ENCODE measurements around the gene NFAM1. TPM values are rescaled to one million over a fixed set of nuclear protein-coding genes. Genes with fewer than 3 reads are reported as not detected.

Gene NFAM1
- total RNA-seq, 2 donors from 2014 or later, result 0.66 to 1.0 TPM

GRCh38 chr22:42383851-42384417 is 48.3 kb downstream of the NFAM1 start:
- ATAC-seq (no peak), DNase-seq (no peak)
- 81 to 90% methylated on average over 7 of the region's 7 CpGs for WGBS, 2 donors
- Histone ChIP-seq H3K27ac (no peak overlapping the region), H3K4me3 (no peak overlapping the region), H3K4me1 (no peaks in the 10 kb centered on the region), H3K36me3 (replicated peaks in 1 of 2; ENCODE audit: insufficient read depth in 1 of 2, low read depth in 2 of 2) (no peaks in the 10 kb centered on the region), H3K9me3 (no peaks in the 10 kb centered on the region), H3K27me3 (no peaks in the 10 kb centered on the region)
- TF ChIP-seq, protein P1, sequence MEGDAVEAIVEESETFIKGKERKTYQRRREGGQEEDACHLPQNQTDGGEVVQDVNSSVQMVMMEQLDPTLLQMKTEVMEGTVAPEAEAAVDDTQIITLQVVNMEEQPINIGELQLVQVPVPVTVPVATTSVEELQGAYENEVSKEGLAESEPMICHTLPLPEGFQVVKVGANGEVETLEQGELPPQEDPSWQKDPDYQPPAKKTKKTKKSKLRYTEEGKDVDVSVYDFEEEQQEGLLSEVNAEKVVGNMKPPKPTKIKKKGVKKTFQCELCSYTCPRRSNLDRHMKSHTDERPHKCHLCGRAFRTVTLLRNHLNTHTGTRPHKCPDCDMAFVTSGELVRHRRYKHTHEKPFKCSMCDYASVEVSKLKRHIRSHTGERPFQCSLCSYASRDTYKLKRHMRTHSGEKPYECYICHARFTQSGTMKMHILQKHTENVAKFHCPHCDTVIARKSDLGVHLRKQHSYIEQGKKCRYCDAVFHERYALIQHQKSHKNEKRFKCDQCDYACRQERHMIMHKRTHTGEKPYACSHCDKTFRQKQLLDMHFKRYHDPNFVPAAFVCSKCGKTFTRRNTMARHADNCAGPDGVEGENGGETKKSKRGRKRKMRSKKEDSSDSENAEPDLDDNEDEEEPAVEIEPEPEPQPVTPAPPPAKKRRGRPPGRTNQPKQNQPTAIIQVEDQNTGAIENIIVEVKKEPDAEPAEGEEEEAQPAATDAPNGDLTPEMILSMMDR (IDR thresholded peaks at IDR 0.05), result no peak
- TF ChIP-seq POLR2A (IDR thresholded peaks at IDR 0.05), result no peak
- intact Hi-C loops (cut with DNase I), result no loop called here

GRCh38 chr22:42383287-42383686 is 48.9 kb downstream of the NFAM1 start:
- H3K4me3 ChIP-seq, result no peak overlapping the region
- intact Hi-C loops (cut with DNase I), result no loop called here
- no peak for TF ChIP-seq POLR2A (IDR thresholded peaks at IDR 0.05)
- TF ChIP-seq, protein P1 (IDR thresholded peaks at IDR 0.05), result no peak
- no peaks in the 10 kb centered on the region for H3K27me3 ChIP-seq
- no peak overlapping the region for H3K27ac ChIP-seq
- no peak for ATAC-seq
- WGBS, 2 donors, result 88% methylated on average over 5 of the region's 5 CpGs; no CpG with 5 or more reads in 1 of the 2 donors
- no peaks in the 10 kb centered on the region for H3K36me3 ChIP-seq (replicated peaks in 1 of 2; ENCODE audit: insufficient read depth in 1 of 2, low read depth in 2 of 2)
- no peaks in the 10 kb centered on the region for H3K9me3 ChIP-seq
- DNase-seq, result no peak
- no peaks in the 10 kb centered on the region for H3K4me1 ChIP-seq

- WGBS, 2 donors, result 73 to 77% methylated on average over 9 to 11 of the region's 12 CpGs
- no peak overlapping the region for H3K4me3 ChIP-seq
- intact Hi-C loops (cut with DNase I), result no loop called here
- H3K27ac ChIP-seq, result no peak overlapping the region
- no peak for DNase-seq
- H3K36me3 ChIP-seq (replicated peaks in 1 of 2; ENCODE audit: insufficient read depth in 1 of 2, low read depth in 2 of 2), result no peaks in the 10 kb centered on the region
- H3K27me3 ChIP-seq, result no peaks in the 10 kb centered on the region
- TF ChIP-seq, protein P1 (IDR thresholded peaks at IDR 0.05), result no peak
- TF ChIP-seq POLR2A (IDR thresholded peaks at IDR 0.05), result no peak
- no peaks in the 10 kb centered on the region for H3K9me3 ChIP-seq
- peaks cover 12% of the 10 kb centered on the region for H3K4me1 ChIP-seq
- no peak for ATAC-seq
These were observed 51.2 kb downstream of the NFAM1 start for GRCh38 chr22:42380769-42381551.

GRCh38 chr22:42379966-42380537 is 52.2 kb downstream of the NFAM1 start:
- H3K4me1 ChIP-seq, result peaks cover 16% of the 10 kb centered on the region
- no peak overlapping the region for H3K4me3 ChIP-seq
- intact Hi-C loops (cut with DNase I), result no loop called here
- H3K27ac ChIP-seq, result no peak overlapping the region
- ATAC-seq, result no peak
- WGBS, 2 donors, result 79 to 80% methylated on average over 9 to 16 of the region's 16 CpGs
- H3K9me3 ChIP-seq, result no peaks in the 10 kb centered on the region
- no peaks in the 10 kb centered on the region for H3K27me3 ChIP-seq
- TF ChIP-seq, protein P1 (IDR thresholded peaks at IDR 0.05), result no peak
- TF ChIP-seq POLR2A (IDR thresholded peaks at IDR 0.05), result no peak
- DNase-seq, result no peak
- no peaks in the 10 kb centered on the region for H3K36me3 ChIP-seq (replicated peaks in 1 of 2; ENCODE audit: insufficient read depth in 1 of 2, low read depth in 2 of 2)
